Measurements from ENCODE around the gene TPSAB1. TPM values are rescaled to one million over a fixed set of nuclear protein-coding genes. Genes with fewer than 3 reads are reported as not detected.

The TPSAB1 gene
- total RNA-seq, 2 experiments from 2014 or later = not detected

DNA sequence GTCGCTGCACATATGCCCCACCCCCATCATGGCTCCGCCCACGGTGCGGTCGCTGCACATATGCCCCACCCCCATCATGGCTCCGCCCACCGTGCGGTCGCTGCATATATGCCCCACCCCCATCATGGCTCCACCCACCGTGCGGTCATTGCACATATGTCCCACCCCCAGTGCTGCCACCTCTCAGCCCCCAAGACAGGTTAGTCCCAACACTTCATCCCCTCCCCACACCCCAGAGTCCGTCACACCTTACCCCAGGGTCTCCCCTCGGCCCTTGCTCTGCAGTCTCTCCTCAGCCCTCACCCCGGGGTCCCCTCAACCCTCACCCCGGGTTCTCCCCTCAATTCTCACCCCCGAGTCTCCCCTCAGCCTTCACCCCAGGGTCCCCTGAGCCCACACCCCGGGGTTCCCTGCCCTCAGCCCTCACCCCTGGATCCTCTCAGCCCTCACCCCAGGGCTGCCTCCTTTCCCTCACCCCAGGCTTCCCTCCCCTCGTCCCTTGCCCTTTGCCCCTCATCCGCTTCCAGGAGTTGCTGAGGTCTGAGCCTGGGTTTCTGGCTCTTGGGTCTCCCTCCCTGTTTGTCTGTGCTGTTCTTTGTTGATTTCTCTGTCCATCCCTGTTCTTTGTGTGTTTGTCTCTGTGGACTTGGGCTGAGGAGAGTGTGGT is 41.0 kb upstream of the TPSAB1 start:
- H3K27ac ChIP-seq (ENCODE audit: low read depth, low read length, poor library complexity, severe bottlenecking) = no peak overlapping the region
- CTCF ChIA-PET (ENCODE audit: unreplicated experiment) = no interaction called here
- H2AFZ ChIP-seq (ENCODE audit: low read length) = no peak overlapping the region
- H3K4me3 ChIP-seq (ENCODE audit: low read depth, low read length, poor library complexity, severe bottlenecking) = no peak overlapping the region
- intact Hi-C loops (cut with micrococcal nuclease; ENCODE audit: unreplicated experiment) = no loop called here
- POLR2A ChIA-PET = no interaction called here
- TF ChIP-seq CTCF (conservative IDR thresholded peaks at IDR 0.05; ENCODE audit: low read length) (no peak), EZH2phosphoT487 (IDR thresholded peaks at IDR 0.05; ENCODE audit: borderline replicate concordance, low read depth, low read length) (no peak)
- H3K4me2 ChIP-seq (ENCODE audit: low read length) = no peak overlapping the region
- DNase-seq (ENCODE audit: low spot score) = no peak
- H3K4me1 ChIP-seq (ENCODE audit: insufficient read depth, low read length, poor library complexity, severe bottlenecking) = no peaks in the 10 kb centered on the region
- no peaks in the 10 kb centered on the region for H4K20me1 ChIP-seq (ENCODE audit: insufficient read depth, low read length)
- BruUV-seq (replicated peaks) = no TSS peak
- H3K9me2 ChIP-seq (ENCODE audit: insufficient read depth, low read length) = no peaks in the 10 kb centered on the region
- no peaks in the 10 kb centered on the region for H3K79me2 ChIP-seq (ENCODE audit: insufficient read depth, low read depth, low read length)
- no peaks in the 10 kb centered on the region for H3K9me3 ChIP-seq (ENCODE audit: low read length)
- H3K36me3 ChIP-seq (ENCODE audit: insufficient read depth, low read length) = no peaks in the 10 kb centered on the region

- Histone ChIP-seq H3K36me3 (ENCODE audit: insufficient read depth, low read length) (no peaks in the 10 kb centered on the region), H3K79me2 (ENCODE audit: insufficient read depth, low read depth, low read length) (no peaks in the 10 kb centered on the region), H2AFZ (ENCODE audit: low read length) (no peak overlapping the region), H3K9me3 (ENCODE audit: low read length) (no peaks in the 10 kb centered on the region), H3K4me1 (ENCODE audit: insufficient read depth, low read length, poor library complexity, severe bottlenecking) (no peaks in the 10 kb centered on the region), H3K4me2 (ENCODE audit: low read length) (no peak overlapping the region), H3K27ac (ENCODE audit: low read depth, low read length, poor library complexity, severe bottlenecking) (no peak overlapping the region), H4K20me1 (ENCODE audit: insufficient read depth, low read length) (no peaks in the 10 kb centered on the region), H3K4me3 (ENCODE audit: low read depth, low read length, poor library complexity, severe bottlenecking) (no peak overlapping the region), H3K9me2 (ENCODE audit: insufficient read depth, low read length) (no peaks in the 10 kb centered on the region)
- ChIA-PET POLR2A (no interaction called here), CTCF (ENCODE audit: unreplicated experiment) (no interaction called here)
- intact Hi-C loops (cut with micrococcal nuclease; ENCODE audit: unreplicated experiment) = no loop called here
- no peak for TF ChIP-seq CTCF (conservative IDR thresholded peaks at IDR 0.05; ENCODE audit: low read length)
- no peak for TF ChIP-seq EZH2phosphoT487 (IDR thresholded peaks at IDR 0.05; ENCODE audit: borderline replicate concordance, low read depth, low read length)
- no TSS peak for BruUV-seq (replicated peaks)
- DNase-seq (ENCODE audit: low spot score) = no peak
These were observed 40.4 kb upstream of the TPSAB1 start for GRCh38 chr16:1200014-1200627.

- no peak overlapping the region for H2AFZ ChIP-seq (ENCODE audit: low read length)
- no peak overlapping the region for H3K4me3 ChIP-seq (ENCODE audit: low read depth, low read length, poor library complexity, severe bottlenecking)
- no peaks in the 10 kb centered on the region for H3K36me3 ChIP-seq (ENCODE audit: insufficient read depth, low read length)
- TF ChIP-seq EZH2phosphoT487 (IDR thresholded peaks at IDR 0.05; ENCODE audit: borderline replicate concordance, low read depth, low read length) = no peak
- TF ChIP-seq CTCF (conservative IDR thresholded peaks at IDR 0.05; ENCODE audit: low read length) = no peak
- no peak overlapping the region for H3K27ac ChIP-seq (ENCODE audit: low read depth, low read length, poor library complexity, severe bottlenecking)
- ChIA-PET POLR2A (no interaction called here), CTCF (ENCODE audit: unreplicated experiment) (no interaction called here)
- H3K4me2 ChIP-seq (ENCODE audit: low read length) = no peak overlapping the region
- no peaks in the 10 kb centered on the region for H4K20me1 ChIP-seq (ENCODE audit: insufficient read depth, low read length)
- intact Hi-C loops (cut with micrococcal nuclease; ENCODE audit: unreplicated experiment) = no loop called here
- no peak for DNase-seq (ENCODE audit: low spot score)
- H3K79me2 ChIP-seq (ENCODE audit: insufficient read depth, low read depth, low read length) = no peaks in the 10 kb centered on the region
- H3K4me1 ChIP-seq (ENCODE audit: insufficient read depth, low read length, poor library complexity, severe bottlenecking) = no peaks in the 10 kb centered on the region
- BruUV-seq (replicated peaks) = no TSS peak
- no peaks in the 10 kb centered on the region for H3K9me3 ChIP-seq (ENCODE audit: low read length)
- no peaks in the 10 kb centered on the region for H3K9me2 ChIP-seq (ENCODE audit: insufficient read depth, low read length)
These were observed 39.1 kb upstream of the TPSAB1 start for GRCh38 chr16:1201444-1201843.

Measured in OCI-LY7 (cell line).